CD4-positive, alpha-beta T cell treated with Interleukin-21 for 1 hour (primary cell): ENCODE results near the gene NUP210.
A peak's percentile ranks its signal among the peaks of the same experiment; 100 is the strongest.

Experiments used
- DNase-seq: peaks from one replicate; pipeline ENCODE4 v3.0.0-alpha.2; 2020

Gene NUP210

DNA sequence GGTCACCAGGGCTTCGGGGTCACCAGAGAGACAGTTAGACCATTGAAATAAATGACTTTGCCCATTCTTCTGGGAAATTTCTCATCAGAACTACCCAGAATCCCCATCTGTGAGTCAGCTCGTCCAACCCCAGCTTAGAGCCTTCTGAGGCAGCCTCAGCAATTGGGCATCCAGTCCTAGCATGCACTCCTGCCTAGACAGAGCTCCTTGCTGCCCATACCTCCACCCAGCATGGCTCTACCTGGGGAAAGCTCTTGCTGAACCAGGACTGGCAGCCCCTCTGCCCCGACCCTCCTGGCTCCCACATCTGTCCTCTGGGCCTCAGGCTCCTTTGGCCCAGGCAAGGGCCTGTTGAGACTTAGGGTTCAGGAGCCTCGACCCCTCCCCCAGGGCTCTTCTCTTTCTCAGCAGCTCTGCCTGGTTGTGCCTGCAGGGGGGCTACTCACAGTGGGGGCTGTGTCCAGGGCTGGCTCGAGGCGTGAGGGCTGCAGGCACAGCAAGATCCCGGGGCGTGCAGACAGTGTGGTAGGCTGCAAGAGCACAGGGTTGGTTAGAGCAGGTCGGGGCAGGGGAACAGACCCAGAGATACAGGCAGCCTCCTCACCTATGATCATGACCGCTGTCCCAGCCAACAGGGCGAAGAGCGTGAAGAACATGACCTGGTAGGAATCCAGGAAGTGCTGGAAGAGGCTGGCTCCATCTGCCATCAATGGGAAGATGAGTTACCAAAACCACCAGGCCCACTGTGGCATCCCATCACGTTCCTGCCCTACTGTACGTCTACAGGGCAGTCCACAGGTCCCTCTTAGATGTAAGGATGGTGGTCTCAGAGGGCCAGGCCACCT lies 101.3 kb downstream of the NUP210 start:
- no peak for DNase-seq

DNA sequence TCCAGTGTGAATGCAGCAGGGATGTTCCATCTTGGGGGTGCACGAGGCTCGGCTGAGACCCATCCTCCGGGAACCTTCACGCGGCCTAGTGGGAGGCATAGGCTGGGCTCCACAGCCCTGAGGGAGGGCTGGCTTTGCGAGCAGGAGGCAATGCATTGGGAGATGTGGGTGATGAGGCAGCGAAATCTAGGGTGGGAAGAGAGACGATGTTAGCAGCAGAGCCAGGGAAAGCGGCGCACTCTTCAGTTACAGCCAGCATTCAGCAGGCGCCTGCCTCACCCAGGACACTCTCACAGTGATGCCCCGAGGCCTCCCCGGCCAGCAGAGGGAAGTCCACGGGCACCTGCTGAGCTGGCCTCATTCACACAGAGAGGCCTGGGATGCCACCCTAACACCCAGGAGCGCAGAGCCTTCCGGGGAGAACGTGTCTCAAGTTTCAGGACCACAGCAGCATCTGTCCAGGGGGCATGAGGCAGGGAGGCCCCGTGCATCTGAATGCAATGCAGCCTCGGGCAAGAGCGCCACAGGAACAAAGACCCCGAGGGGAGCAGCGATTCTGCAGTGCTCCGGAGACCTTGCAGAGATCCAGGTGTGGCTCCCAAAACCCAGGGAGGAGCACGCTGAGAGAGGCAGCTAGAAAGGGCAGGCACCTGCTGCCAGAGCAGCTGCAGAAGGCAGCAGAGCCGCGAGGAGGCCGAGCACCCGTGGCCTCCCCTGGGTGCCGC lies 102.4 kb downstream of the NUP210 start:
- DNase-seq = no peak

DNA sequence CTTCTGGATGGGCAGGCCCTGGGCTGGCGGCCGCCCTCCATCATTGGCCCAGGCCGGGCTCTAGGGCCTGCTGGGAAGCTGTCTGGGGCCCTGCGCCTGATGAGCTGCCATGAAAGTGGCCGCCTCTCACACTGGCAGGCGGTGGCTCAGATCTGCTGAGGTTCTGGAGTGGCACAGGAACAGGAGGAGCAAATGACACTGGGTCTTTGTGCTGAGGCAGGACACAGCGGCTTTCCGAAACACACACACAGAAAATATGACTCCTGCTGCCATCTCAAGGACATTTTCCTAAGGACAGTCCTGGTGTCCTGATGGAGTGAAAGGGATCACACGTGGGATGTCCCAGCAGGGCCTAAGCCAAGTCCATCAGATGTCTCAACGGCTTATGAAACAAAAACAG lies 103.5 kb downstream of the NUP210 start:
- no peak for DNase-seq

DNA sequence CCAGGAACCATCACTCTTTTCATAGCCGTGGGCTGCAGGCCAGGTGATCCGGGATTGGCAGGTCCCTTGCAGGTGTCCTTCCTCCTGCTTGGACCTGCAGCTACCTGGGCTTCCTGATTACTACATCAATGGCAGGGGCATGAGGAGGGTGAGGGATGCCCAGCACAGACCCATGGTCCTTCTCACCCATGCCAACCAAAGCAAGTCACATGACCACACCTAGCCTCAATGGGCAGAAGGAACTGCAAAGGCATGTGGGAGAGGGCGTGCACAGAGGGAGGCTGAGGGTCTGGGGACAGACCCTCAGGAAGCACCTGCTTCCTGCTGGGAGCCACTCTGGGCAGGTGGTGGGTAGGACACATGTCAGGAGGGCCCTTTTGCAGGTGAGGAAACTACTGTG lies 105.2 kb downstream of the NUP210 start:
- DNase-seq = no peak

DNA sequence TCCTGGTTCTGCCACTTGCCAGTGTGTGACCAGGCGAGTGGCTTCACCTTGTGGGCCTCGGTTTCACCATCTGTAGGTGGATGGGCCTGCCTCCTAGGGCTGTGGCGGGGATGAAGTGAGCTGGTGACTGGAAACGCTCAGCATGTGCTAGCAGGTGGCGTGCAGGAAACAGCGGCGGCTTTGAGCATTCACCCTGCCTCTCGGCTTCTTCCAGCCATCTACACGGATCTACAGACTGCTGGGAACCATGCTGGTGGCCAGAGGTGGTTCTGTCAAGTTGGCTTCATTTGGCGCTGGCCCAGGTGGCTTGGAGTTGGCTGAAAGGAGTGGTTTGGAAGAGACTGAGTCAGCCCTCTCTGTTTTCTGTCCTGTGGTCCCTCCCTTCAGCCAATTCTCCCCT lies 106.3 kb downstream of the NUP210 start:
- no peak for DNase-seq

DNA sequence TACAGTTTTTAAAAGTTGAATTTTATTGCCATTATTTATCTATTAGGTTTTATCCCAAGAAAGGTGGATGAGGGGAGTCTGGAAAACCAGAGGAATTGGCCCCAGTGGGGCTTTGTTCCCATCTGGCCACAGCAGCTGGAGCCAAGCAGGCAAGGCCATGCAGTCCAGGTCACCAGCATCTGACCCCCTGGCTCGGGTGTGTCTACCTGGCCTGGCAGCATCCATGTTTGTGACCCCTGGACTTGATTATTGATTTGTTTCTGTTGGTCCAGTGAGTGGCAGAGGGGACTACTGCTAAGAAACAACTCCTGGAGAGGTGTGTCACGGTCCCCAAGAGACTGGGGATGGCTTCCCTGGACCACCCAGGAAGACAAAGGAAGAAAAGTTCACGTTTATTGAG lies 111.1 kb downstream of the NUP210 start:
- DNase-seq = no peak

DNA sequence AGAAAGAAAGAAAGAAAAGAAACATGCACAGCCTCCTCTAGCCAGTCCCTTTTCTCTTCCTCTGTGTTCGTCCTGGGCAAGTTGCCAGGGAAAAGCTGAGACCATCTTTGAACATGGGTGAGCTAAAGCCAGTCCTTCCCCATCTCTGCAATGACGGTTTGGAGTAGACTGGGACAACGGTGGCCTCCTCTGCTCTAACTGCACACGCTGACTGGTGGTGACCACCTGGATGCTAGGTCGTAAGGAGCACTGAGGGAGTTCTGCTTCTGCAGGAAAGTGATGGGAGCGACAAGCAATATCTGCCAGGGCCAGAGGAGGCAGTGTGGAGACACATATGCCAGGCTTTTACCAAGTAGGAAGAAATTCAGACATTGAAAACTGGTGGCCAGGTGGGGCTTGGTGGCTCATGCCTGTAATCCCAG lies 111.7 kb downstream of the NUP210 start:
- peak; percentile 34 for DNase-seq

DNA sequence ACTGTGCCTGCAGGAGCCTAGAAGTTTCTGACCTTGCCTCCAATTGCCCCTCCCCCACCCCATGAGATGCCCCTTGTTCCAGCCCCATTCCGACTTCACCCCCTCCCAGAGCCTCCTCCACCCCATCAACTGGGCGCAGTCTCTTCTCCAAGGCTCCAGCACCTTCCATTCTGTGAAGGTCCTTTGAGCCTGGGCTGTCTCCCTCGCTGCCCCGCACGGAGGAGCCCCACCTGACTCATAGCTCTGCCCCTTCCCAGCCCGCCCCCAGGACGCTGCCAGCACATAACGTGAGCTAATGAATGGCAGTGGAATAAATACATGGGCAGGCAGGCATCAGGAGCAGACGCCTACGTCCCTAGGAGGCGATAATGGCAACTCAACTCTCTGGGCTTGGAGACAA lies 113.1 kb downstream of the NUP210 start:
- no peak for DNase-seq

DNA sequence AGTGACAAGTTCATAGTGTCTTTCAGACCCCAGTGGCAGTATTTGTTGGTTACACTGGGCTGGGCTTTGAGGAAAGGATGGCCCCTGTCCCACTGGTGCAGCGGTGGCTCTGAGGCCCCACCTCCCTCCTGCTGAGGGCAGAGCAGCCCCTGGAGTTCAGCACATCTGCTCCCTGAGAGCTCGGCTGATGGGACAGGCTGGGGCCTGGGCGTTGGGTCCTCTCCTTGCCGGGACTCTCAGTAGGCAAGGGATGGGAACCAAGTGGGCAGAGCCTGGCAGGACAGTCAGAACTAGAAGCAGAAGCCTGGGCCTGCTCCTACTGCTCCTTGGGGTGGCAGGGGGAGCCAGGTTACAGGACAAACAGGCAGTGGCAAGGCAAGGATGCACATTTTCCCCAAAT lies 114.5 kb downstream of the NUP210 start:
- DNase-seq = no peak

DNA sequence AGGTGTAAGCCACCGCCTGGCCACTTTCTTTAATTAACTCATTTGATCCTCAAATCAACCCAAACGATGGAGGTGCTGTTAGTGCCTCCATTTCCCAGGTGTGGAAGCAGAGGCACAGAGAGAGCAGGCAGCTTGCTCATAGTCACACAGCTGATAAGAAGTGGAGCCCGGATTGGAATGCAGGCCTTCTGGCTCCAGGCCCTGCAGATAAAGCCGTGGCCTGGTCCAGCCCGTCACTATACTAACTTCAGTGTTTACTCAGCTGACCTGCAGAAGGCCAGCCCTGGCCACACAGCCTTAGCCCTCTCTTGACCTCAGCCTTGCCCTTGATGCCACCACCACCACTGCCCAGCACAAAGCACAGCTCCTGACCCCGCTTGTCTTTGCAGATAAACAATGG lies 116.7 kb downstream of the NUP210 start:
- no peak for DNase-seq

DNA sequence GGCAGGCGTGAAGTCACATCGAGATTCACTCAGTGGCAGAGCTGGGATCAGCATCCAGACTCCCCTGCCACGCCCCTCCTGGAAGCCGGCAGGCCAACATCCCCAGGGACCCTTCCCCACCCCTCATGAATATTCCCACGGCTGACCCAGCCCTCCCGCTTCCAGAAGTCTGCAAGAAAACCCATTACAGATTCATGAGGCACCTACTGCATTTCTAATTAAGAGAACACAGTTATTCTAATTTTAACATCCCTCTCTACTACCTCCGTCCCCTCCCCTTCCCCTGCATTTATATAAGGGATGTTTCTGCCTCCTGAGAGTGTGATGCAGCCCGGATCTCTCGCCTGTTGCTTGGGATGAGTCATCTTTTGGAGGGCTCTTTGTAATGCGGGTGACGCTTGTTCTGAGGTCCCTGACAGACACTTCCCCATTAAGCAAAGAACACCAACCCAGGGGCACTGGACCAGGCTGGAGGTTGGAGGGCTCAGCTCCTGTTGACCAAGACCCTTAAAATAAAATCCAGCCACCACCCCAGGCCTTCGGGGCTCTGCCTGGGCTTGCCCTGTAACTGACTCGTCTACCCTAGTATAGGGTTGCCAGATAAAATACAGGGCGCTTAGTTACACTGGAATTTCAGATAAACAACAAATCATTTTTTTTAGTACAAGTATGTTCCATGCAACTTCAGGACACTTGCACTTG lies 118.7 kb downstream of the NUP210 start:
- no peak for DNase-seq

DNA sequence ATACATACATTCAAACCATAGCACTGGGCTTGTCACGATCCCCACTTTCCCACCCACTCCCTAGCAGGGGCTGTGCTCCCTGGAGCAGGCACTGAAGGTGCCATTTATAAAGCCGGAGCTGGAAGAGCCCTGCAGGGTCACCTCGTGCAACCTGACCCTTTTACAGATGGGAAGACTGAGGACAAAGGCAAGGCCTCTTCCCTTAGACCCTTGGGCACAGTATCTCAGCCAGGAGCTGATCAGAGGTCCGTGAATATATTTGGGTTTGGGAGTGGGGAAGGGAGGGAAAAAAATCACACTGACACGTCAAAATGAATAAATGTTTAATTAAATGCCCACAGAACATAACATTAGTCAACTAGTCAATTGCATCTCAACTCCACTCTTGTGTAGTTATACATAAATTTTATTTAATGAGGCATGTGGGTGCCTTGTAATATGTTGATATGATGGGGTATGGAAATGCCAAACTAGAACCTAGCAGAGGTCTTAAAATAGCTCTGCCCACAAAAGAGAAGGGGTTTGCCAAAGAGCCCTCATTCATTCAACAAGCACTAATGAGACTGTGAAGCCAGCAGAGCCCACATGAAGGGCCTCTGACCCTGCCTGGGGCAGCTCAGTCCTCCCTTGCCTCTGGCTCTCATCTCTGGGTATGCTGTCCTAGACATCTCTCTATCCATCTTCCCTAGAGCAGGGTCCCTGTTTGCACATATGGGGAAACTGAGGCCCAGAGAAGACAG lies 119.4 kb downstream of the NUP210 start:
- no peak for DNase-seq

DNA sequence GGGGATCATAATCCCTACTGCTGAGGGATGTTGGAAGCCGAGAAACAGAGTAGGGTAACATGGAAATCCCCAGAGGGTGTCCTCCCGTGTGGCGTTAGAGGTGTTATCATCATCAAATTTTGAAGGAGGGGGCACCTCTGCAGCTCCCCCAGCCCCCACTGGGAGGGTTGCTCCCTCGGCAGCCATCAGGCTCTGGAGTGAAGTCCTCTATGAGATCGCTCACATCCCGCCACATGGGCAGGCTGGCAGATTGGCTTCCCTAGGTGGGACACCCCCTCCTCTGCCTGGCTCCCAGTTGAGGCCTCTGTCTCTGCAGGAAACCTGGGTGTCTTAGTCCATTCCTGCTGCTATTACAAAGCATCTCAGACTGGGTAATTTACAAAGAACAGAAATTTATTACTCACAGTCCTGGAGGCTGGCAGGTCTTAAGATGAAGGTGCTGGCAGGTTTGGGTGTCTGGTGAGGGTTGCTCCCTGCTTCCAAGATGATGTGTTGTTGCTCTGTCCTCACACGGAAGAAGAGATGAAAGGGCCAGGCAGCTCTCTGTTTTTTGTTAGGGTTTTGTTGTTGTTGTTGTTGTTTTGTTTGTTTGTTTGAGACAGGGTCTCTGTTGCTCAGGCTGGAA lies 120.5 kb downstream of the NUP210 start:
- no peak for DNase-seq

DNA sequence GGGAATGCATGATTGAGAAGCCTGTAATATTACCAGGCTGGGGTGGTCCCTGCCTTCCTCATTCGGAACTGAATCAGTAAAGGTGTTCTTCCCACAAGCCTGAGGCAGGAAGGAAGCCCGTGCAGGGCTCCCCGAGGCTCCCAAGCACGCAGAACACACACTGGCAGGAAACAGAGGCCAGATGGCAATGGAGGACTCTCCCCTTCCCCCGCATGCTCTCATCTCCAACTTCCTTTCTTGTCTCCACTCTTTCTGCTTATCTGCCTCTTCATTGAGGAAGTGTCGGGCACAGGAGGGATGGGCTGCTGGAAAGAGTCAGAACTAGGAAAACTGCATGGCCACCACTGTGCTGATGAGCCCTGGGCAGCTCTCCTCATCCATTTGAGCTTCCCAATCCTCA lies 123.5 kb downstream of the NUP210 start:
- no peak for DNase-seq

DNA sequence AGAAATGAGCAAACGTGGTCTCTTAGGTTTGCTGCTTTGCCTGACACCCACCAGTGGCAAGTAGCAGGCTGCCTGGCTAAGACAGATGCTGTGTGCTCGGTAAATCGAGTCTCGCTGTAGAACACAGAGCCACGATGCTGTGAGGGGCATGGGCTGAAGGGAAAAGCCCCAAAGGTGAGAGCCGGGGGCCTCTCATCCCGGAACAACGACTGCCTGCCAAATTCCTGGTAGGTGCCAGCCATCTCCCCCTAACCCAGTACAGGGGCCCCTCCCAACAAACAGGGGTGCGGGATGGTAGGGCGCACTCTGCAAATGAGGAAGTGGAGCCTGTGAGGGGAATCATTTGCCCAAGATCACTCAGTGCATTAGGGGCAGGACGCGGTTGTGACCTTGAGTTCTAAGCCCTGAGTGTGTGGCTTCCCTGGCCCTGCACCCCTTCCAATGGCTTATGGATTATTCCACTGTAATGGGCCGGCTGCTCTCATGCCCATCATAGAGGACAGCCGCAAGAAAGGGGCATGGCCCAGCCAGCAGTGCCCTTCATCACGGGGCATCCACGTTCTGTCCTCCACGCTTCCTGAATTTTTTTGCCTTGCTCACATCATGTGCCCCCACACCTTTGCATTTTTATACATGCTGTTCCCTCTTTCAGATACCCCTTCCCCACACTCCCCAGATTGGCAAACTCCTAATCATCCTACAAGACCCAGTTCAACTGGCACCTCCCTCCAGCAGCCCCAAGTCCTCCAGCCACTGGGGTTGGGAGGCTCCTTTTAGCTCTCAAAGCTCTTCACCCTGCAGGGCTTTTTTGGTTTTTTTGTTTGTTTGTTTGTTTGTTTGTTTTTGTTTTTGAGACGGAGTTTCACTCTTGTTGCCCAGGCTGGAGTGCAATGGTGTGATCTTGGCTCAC lies 125.4 kb downstream of the NUP210 start:
- DNase-seq = no peak

DNA sequence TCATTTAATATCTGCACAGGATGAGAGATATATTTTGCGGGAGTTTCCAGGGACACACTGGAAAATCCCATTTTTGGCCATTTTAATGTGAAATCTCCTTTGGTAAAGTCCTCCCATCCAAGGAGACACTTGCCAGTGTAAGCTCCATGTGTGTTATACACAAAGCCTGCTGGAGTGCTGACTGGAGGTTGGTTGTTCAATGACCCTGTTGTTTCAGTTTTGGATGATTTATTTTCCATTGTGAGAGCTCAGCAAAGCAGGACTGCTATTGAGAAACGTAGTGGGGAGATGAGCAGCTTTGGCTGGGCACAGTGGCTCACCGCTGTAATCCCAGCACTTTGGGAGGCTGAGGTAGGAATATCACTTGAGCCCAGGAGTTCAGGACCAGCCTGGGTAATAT lies 127.7 kb downstream of the NUP210 start:
- no peak for DNase-seq

DNA sequence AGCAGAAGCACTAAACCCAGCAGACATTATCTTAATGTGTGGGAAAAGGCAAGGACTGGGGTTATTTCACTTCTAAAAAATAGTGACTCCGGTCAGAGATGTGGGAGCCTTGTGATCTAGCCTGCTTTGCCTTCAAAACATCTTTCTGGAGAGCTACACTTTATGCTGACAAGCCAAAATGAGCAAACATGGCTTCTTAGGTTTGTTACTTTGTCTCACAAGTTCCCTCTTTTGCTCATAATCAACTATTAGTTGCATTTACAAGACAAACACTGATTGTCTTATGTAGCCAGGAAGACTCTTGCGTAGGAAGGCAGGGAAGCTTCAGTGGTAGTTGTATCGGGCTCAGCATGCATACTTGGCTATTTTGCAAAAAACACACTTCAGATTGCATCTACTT lies 129.2 kb downstream of the NUP210 start:
- no peak for DNase-seq

DNA sequence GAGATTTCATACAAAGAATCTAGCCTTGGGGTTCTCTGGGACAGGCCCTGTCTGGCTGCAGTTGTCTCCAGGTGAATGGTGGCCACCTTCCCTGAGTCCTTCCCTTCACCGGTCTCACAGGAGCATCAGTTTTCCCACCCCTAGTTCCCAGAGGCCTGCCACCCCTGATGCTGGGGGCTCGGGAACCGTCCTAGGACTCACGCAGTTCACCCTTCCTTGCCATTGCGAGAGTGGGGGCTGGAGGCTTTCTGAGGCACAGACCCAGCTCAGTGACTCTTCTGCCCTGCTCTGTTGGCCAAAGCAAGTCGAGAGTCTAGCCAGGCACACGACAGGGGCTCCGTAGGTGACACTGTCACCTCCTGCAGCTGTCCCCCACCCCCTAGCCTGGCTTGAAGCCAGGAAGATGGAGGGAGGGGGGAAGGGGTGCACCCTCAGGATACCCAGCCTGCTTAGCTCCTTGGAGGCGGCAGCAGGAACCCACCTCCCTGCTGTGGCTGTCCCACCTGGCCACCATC lies 130.3 kb downstream of the NUP210 start:
- no peak for DNase-seq

DNA sequence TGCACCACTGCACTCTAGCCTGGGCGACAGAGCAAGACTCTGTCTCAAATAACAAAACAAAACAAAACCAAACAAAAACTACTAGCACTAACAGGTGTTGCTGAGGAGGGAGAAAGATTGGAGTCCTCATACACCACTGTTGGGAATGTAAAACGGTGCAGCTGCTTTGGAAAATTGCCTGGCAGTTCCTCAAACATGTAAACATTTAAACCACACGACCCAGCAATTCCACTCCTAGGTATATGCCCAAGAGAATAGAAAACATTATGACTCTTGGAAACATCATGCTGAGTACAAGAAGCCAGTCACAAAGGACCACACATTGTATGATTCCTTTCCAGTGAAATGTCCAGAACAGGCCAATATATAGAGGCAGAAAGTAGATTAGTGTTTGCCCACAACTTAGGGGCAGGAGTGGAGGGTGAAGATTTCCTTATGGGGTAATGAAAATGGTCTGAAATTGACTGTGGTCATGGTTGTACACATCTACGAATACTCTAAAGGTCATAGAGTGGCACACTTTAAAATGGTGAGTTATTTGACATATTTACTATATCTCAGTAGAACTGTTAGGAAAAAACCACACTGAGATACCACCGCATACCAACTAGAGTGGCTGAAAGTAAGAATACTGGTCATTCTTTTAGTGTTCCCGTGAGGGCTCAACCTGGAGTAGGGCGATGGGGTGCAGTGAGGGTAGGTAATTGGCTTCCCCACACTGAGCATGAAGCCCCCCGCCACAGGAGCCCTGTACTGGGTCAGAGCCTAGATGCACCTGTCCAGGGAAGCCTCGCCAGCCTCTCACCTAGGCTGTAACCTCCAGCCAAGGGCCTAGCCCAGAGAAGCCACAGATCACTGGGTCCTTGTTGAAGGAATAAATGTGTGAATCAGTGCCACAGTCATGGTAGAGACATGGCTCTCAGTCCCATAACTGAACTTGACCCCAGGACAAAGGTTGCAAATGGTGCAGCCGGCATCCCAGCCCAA lies 131.1 kb downstream of the NUP210 start:
- DNase-seq = no peak

DNA sequence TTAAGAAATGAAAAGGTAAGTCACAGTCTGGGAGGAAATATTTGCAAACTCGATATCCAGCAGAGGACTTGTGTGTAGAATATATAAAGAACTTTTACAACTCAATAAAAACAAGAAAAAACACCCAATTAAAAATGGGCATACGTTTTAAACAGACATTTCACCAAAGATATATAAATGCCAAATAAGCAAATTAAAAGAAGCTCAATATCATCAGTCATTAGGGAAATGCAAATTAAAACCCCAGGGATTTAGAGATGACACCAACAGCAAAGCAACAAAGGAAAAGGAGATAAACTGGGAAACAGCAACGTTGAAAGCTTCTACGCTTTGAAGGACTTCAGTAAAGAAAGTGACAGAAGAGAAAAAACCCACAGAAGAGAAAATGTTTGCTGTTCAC lies 132.3 kb downstream of the NUP210 start:
- no peak for DNase-seq
